ENCODE data around the gene CFAP299.

CFAP299 gene

GRCh38 chr4:80385397-80386280, 50.1 kb downstream of the CFAP299 start:
- Histone ChIP-seq H3K18ac (ENCODE audit: low read length) (no peak overlapping the region), H2BK15ac (replicated peaks; ENCODE audit: low read depth) (no peak overlapping the region), H3K27me3 (ENCODE audit: insufficient read depth, low read length, poor library complexity) (no peaks in the 10 kb centered on the region), H3K56ac (ENCODE audit: low read length) (no peak overlapping the region), H3K9ac (ENCODE audit: low read length) (no peak overlapping the region), H3K27ac (ENCODE audit: low read depth, low read length) (no peak overlapping the region), H3K4me3 (ENCODE audit: low read length) (no peak overlapping the region), H2BK5ac (ENCODE audit: low read length) (no peak overlapping the region), H3K4me2 (ENCODE audit: low read length) (no peak overlapping the region), H3K79me1 (ENCODE audit: low read length) (no peaks in the 10 kb centered on the region), H3K79me2 (ENCODE audit: control insufficient read depth, insufficient read depth, low read length) (no peaks in the 10 kb centered on the region), H3K23ac (ENCODE audit: low read length) (no peak overlapping the region), H2BK120ac (ENCODE audit: low read depth, low read length) (no peak overlapping the region), H2AK5ac (ENCODE audit: low read length) (no peak overlapping the region), H3K36me3 (ENCODE audit: control insufficient read depth, insufficient read depth, low read length) (no peaks in the 10 kb centered on the region), H4K8ac (ENCODE audit: low read depth, low read length) (no peak overlapping the region), H3K4me1 (ENCODE audit: control insufficient read depth, low read depth, low read length) (no peaks in the 10 kb centered on the region), H3K4ac (ENCODE audit: low read depth, low read length) (no peak overlapping the region), H4K5ac (ENCODE audit: low read length) (no peak overlapping the region)
- no CpG with 5 or more reads among the region's 25 CpGs for WGBS (ENCODE audit: extremely low coverage, insufficient coverage, low lambda C conversion rate)
- DNase-seq: no peak

- Histone ChIP-seq H2AK5ac (ENCODE audit: low read length) (no peak overlapping the region), H3K27me3 (ENCODE audit: insufficient read depth, low read length, poor library complexity) (no peaks in the 10 kb centered on the region), H3K36me3 (ENCODE audit: control insufficient read depth, insufficient read depth, low read length) (no peaks in the 10 kb centered on the region), H3K4ac (ENCODE audit: low read depth, low read length) (no peak overlapping the region), H2BK5ac (ENCODE audit: low read length) (no peak overlapping the region), H2BK15ac (replicated peaks; ENCODE audit: low read depth) (no peak overlapping the region), H3K79me1 (ENCODE audit: low read length) (no peaks in the 10 kb centered on the region), H3K4me3 (ENCODE audit: low read length) (no peak overlapping the region), H3K79me2 (ENCODE audit: control insufficient read depth, insufficient read depth, low read length) (no peaks in the 10 kb centered on the region), H3K18ac (ENCODE audit: low read length) (no peak overlapping the region), H3K27ac (ENCODE audit: low read depth, low read length) (no peak overlapping the region), H3K4me2 (ENCODE audit: low read length) (no peak overlapping the region), H3K4me1 (ENCODE audit: control insufficient read depth, low read depth, low read length) (no peaks in the 10 kb centered on the region), H3K9ac (ENCODE audit: low read length) (no peak overlapping the region), H4K8ac (ENCODE audit: low read depth, low read length) (no peak overlapping the region), H3K56ac (ENCODE audit: low read length) (no peak overlapping the region), H2BK120ac (ENCODE audit: low read depth, low read length) (no peak overlapping the region), H3K23ac (ENCODE audit: low read length) (no peak overlapping the region), H4K5ac (ENCODE audit: low read length) (no peak overlapping the region)
- DNase-seq: no peak
- no CpG with 5 or more reads among the region's 42 CpGs for WGBS (ENCODE audit: extremely low coverage, insufficient coverage, low lambda C conversion rate)
Measured at GRCh38 chr4:80386281-80386886, 50.9 kb downstream of the CFAP299 start.

GRCh38 chr4:80387390-80388283, 52.1 kb downstream of the CFAP299 start:
- H3K4me1 ChIP-seq (ENCODE audit: control insufficient read depth, low read depth, low read length): no peaks in the 10 kb centered on the region

GRCh38 chr4:80388284-80388607, 52.7 kb downstream of the CFAP299 start:
- no peak for DNase-seq
- Histone ChIP-seq H3K9ac (ENCODE audit: low read length) (no peak overlapping the region), H3K4ac (ENCODE audit: low read depth, low read length) (no peak overlapping the region), H2BK5ac (ENCODE audit: low read length) (no peak overlapping the region), H3K79me2 (ENCODE audit: control insufficient read depth, insufficient read depth, low read length) (no peaks in the 10 kb centered on the region), H4K8ac (ENCODE audit: low read depth, low read length) (no peak overlapping the region), H3K36me3 (ENCODE audit: control insufficient read depth, insufficient read depth, low read length) (no peaks in the 10 kb centered on the region), H3K4me3 (ENCODE audit: low read length) (no peak overlapping the region), H2BK15ac (replicated peaks; ENCODE audit: low read depth) (no peak overlapping the region), H3K18ac (ENCODE audit: low read length) (no peak overlapping the region), H2AK5ac (ENCODE audit: low read length) (no peak overlapping the region), H3K23ac (ENCODE audit: low read length) (no peak overlapping the region), H3K27ac (ENCODE audit: low read depth, low read length) (no peak overlapping the region), H3K27me3 (ENCODE audit: insufficient read depth, low read length, poor library complexity) (no peaks in the 10 kb centered on the region), H2BK120ac (ENCODE audit: low read depth, low read length) (no peak overlapping the region), H3K56ac (ENCODE audit: low read length) (no peak overlapping the region), H3K79me1 (ENCODE audit: low read length) (no peaks in the 10 kb centered on the region), H3K4me2 (ENCODE audit: low read length) (no peak overlapping the region), H3K4me1 (ENCODE audit: control insufficient read depth, low read depth, low read length) (no peaks in the 10 kb centered on the region), H4K5ac (ENCODE audit: low read length) (no peak overlapping the region)
- no CpG with 5 or more reads among the region's 8 CpGs for WGBS (ENCODE audit: extremely low coverage, insufficient coverage, low lambda C conversion rate)

More at GRCh38 chr4:80387390-80388283, 52.1 kb downstream of the CFAP299 start:
- H3K79me2 ChIP-seq (ENCODE audit: control insufficient read depth, insufficient read depth, low read length): no peaks in the 10 kb centered on the region
- no peak overlapping the region for H3K9ac ChIP-seq (ENCODE audit: low read length)
- no peak overlapping the region for H3K23ac ChIP-seq (ENCODE audit: low read length)
- H3K4me2 ChIP-seq (ENCODE audit: low read length): no peak overlapping the region
- no peaks in the 10 kb centered on the region for H3K36me3 ChIP-seq (ENCODE audit: control insufficient read depth, insufficient read depth, low read length)
- H2BK15ac ChIP-seq (replicated peaks; ENCODE audit: low read depth): no peak overlapping the region
- no peak overlapping the region for H4K8ac ChIP-seq (ENCODE audit: low read depth, low read length)
- no peak overlapping the region for H2AK5ac ChIP-seq (ENCODE audit: low read length)
- H3K4ac ChIP-seq (ENCODE audit: low read depth, low read length): no peak overlapping the region
- no peaks in the 10 kb centered on the region for H3K27me3 ChIP-seq (ENCODE audit: insufficient read depth, low read length, poor library complexity)
- DNase-seq: no peak
- H3K79me1 ChIP-seq (ENCODE audit: low read length): no peaks in the 10 kb centered on the region
- WGBS (ENCODE audit: extremely low coverage, insufficient coverage, low lambda C conversion rate): no CpG with 5 or more reads among the region's 11 CpGs
- H3K18ac ChIP-seq (ENCODE audit: low read length): no peak overlapping the region
- H4K5ac ChIP-seq (ENCODE audit: low read length): no peak overlapping the region
- no peak overlapping the region for H2BK120ac ChIP-seq (ENCODE audit: low read depth, low read length)
- no peak overlapping the region for H3K27ac ChIP-seq (ENCODE audit: low read depth, low read length)
- no peak overlapping the region for H3K56ac ChIP-seq (ENCODE audit: low read length)
- no peak overlapping the region for H2BK5ac ChIP-seq (ENCODE audit: low read length)
- no peak overlapping the region for H3K4me3 ChIP-seq (ENCODE audit: low read length)

GRCh38 chr4:80390178-80390577, 54.6 kb downstream of the CFAP299 start:
- no peak for DNase-seq
- Histone ChIP-seq H3K36me3 (ENCODE audit: control insufficient read depth, insufficient read depth, low read length) (no peaks in the 10 kb centered on the region), H3K18ac (ENCODE audit: low read length) (no peak overlapping the region), H3K4ac (ENCODE audit: low read depth, low read length) (no peak overlapping the region), H3K56ac (ENCODE audit: low read length) (no peak overlapping the region), H2BK5ac (ENCODE audit: low read length) (no peak overlapping the region), H2BK120ac (ENCODE audit: low read depth, low read length) (no peak overlapping the region), H3K9ac (ENCODE audit: low read length) (no peak overlapping the region), H3K79me1 (ENCODE audit: low read length) (no peaks in the 10 kb centered on the region), H3K23ac (ENCODE audit: low read length) (no peak overlapping the region), H4K5ac (ENCODE audit: low read length) (no peak overlapping the region), H3K27me3 (ENCODE audit: insufficient read depth, low read length, poor library complexity) (no peaks in the 10 kb centered on the region), H3K4me1 (ENCODE audit: control insufficient read depth, low read depth, low read length) (no peaks in the 10 kb centered on the region), H2AK5ac (ENCODE audit: low read length) (no peak overlapping the region), H2BK15ac (replicated peaks; ENCODE audit: low read depth) (no peak overlapping the region), H4K8ac (ENCODE audit: low read depth, low read length) (no peak overlapping the region), H3K27ac (ENCODE audit: low read depth, low read length) (no peak overlapping the region), H3K4me2 (ENCODE audit: low read length) (no peak overlapping the region), H3K4me3 (ENCODE audit: low read length) (no peak overlapping the region), H3K79me2 (ENCODE audit: control insufficient read depth, insufficient read depth, low read length) (no peaks in the 10 kb centered on the region)
- no CpG with 5 or more reads among the region's 2 CpGs for WGBS (ENCODE audit: extremely low coverage, insufficient coverage, low lambda C conversion rate)

Measured in mesendoderm (in vitro differentiated cells).